MCF 10A (cell line): ENCODE results near the gene PTPRM. TPM values are rescaled to one million over a fixed set of nuclear protein-coding genes. Genes with fewer than 3 reads are reported as not detected.

Experiments used
- BruUV-seq: library from RNA; stranded (reverse); fragments of 400-500 nt; replicated peaks from 2 replicates; lab custom pipeline; 2021; lab: Mats Ljungman, UMichigan
- CTCF ChIA-PET: fragments of 300-600 bp; sonication (Branson Sonifier 250); formaldehyde crosslinking; extraction: SDS; loops from one replicate; lab custom pipeline; 2021; ENCODE audit warnings: antibody characterized with exemption, inconsistent platforms; lab: Yijun Ruan, JAX
- POLR2A ChIA-PET: fragments of 300-600, 350-650 bp; sonication (Branson Sonifier 250); formaldehyde crosslinking; extraction: SDS; loops from one replicate; lab custom pipeline; 2020; ENCODE audit warnings: antibody characterized with exemption, inconsistent platforms; lab: Yijun Ruan, JAX
- DNase-seq: peaks from one replicate; pipeline ENCODE4 v3.0.0-alpha.2; 2018; ENCODE audit not compliant: unreplicated experiment
- H3K27ac Mint-ChIP-seq: one replicate; pipeline ENCODE4 v1.8.0; 2022; ENCODE audit warnings: mild to moderate bottlenecking, low read depth, mixed read lengths; ENCODE audit not compliant: unreplicated experiment
- H3K27me3 Mint-ChIP-seq: one replicate; pipeline ENCODE4 v1.8.0; 2022; ENCODE audit warnings: mixed read lengths; ENCODE audit not compliant: insufficient read depth, unreplicated experiment
- H3K36me3 Mint-ChIP-seq: one replicate; pipeline ENCODE4 v1.8.0; 2022; ENCODE audit warnings: mild to moderate bottlenecking, moderate library complexity, mixed read lengths; ENCODE audit not compliant: insufficient read depth, unreplicated experiment
- H3K4me1 Mint-ChIP-seq: one replicate; pipeline ENCODE4 v1.8.0; 2022; ENCODE audit warnings: mixed read lengths; ENCODE audit not compliant: insufficient read depth, unreplicated experiment
- H3K4me3 Mint-ChIP-seq: one replicate; pipeline ENCODE4 v1.8.0; 2022; ENCODE audit warnings: mild to moderate bottlenecking, moderate library complexity, mixed read lengths; ENCODE audit not compliant: unreplicated experiment
- H3K9me3 Mint-ChIP-seq: one replicate; pipeline ENCODE4 v1.8.0; 2022; ENCODE audit warnings: mixed read lengths; ENCODE audit not compliant: unreplicated experiment
- CTCF ChIP-seq: fragments of 200-600 bp; IDR thresholded peaks from one replicate; pipeline ENCODE4 v1.8.0; 2022; ENCODE audit warnings: antibody characterized with exemption, mild to moderate bottlenecking; ENCODE audit not compliant: unreplicated experiment
- intact Hi-C: fragments of 100-400 bp; cut with micrococcal nuclease; formaldehyde crosslinking; loops from 2 replicates; pipeline ENCODE4 v1.14.1; 2022
- total RNA-seq: library from RNA; stranded (reverse); gene quantifications from 2 replicates; pipeline ENCODE4 v1.2.3, GENCODE V29; 2022

PTPRM gene
- total RNA-seq, 1 experiment from 2014 or later = 82.8 TPM

GRCh38 chr18:7808992-7809391, 241.9 kb downstream of the PTPRM start:
- BruUV-seq = no TSS peak
- Mint-ChIP-seq H3K9me3 (no peaks in the 10 kb centered on the region), H3K27me3 (no peaks in the 10 kb centered on the region), H3K27ac (no peak overlapping the region), H3K4me3 (no peak overlapping the region), H3K4me1 (peaks cover 14% of the 10 kb centered on the region), H3K36me3 (no peaks in the 10 kb centered on the region)
- no peak for TF ChIP-seq CTCF
- ChIA-PET CTCF (interaction anchor here (1.6 kb wide), 1 partner anchor 41 kb away, joined by 3 read pairs; no protein-coding TSS in a partner anchor), POLR2A (interaction anchor here (0.6 kb wide), 1 partner anchor 608 kb away, joined by 8 read pairs; no protein-coding TSS in a partner anchor)
- DNase-seq = no peak
- intact Hi-C loops = no loop called here

GRCh38 chr18:7809455-7809854, 242.3 kb downstream of the PTPRM start:
- Mint-ChIP-seq H3K4me1 (peaks cover 14% of the 10 kb centered on the region), H3K9me3 (no peaks in the 10 kb centered on the region), H3K27ac (no peak overlapping the region), H3K4me3 (no peak overlapping the region), H3K27me3 (no peaks in the 10 kb centered on the region), H3K36me3 (no peaks in the 10 kb centered on the region)
- no peak for TF ChIP-seq CTCF
- POLR2A ChIA-PET = interaction anchor here (0.6 kb wide), 1 partner anchor 608 kb away, joined by 8 read pairs; no protein-coding TSS in a partner anchor
- no TSS peak for BruUV-seq
- intact Hi-C loops = no loop called here
- no peak for DNase-seq
- CTCF ChIA-PET = interaction anchor here (0.6 to 1.6 kb wide), 3 partner anchors 19 to 420 kb away, joined by 3 to 4 read pairs (median 3); no protein-coding TSS in a partner anchor

- intact Hi-C loops = no loop called here
- Mint-ChIP-seq H3K27ac (no peak overlapping the region), H3K4me1 (peaks cover 14% of the 10 kb centered on the region), H3K36me3 (no peaks in the 10 kb centered on the region), H3K9me3 (peaks cover 3% of the 10 kb centered on the region), H3K27me3 (no peaks in the 10 kb centered on the region), H3K4me3 (no peak overlapping the region)
- BruUV-seq = no TSS peak
- POLR2A ChIA-PET = no interaction called here
- CTCF ChIA-PET = interaction anchor here (0.6 to 1.6 kb wide), 4 partner anchors 19 to 419 kb away, joined by 3 to 4 read pairs (median 4); no protein-coding TSS in a partner anchor
- no peak for TF ChIP-seq CTCF
- DNase-seq = no peak
Measured at GRCh38 chr18:7809978-7810377, 242.9 kb downstream of the PTPRM start.

GRCh38 chr18:7812431-7813063, 245.4 kb downstream of the PTPRM start:
- Mint-ChIP-seq H3K9me3 (peaks cover 8% of the 10 kb centered on the region), H3K4me1 (peaks cover 14% of the 10 kb centered on the region), H3K27ac (peak overlapping the region; percentile 69), H3K36me3 (no peaks in the 10 kb centered on the region), H3K27me3 (no peaks in the 10 kb centered on the region), H3K4me3 (peak overlapping the region; percentile 36)
- intact Hi-C loops = no loop called here
- peak; percentile 55 for DNase-seq
- BruUV-seq = no TSS peak
- TF ChIP-seq CTCF = no peak
- POLR2A ChIA-PET = interaction anchor here (0.6 to 0.9 kb wide), 8 partner anchors 55 to 951 kb away, joined by 3 to 5 read pairs (median 4); no protein-coding TSS in a partner anchor
- CTCF ChIA-PET = interaction anchor here (0.6 to 2.5 kb wide), 6 partner anchors 10 to 540 kb away, joined by 3 to 8 read pairs (median 4); no protein-coding TSS in a partner anchor
